Activated CD8-positive, alpha-beta T cell treated with anti-CD3 and anti-CD28 coated beads for 36 hours (primary cell): ENCODE measurements around the gene ZNF614. TPM values are rescaled to one million over a fixed set of nuclear protein-coding genes. Genes with fewer than 3 reads are reported as not detected.

Experiments
- ATAC-seq: fragments of 200-7000 bp; cut with Tn5 transposase; one replicate; pipeline ENCODE4 v1.10.0; 2021; ENCODE audit warnings: mild to moderate bottlenecking, moderate library complexity
- CTCF ChIA-PET: fragments of 350-600 bp; sonication (Branson Sonifier 250); formaldehyde crosslinking; loops from one replicate; lab custom pipeline; 2021; ENCODE audit warnings: antibody characterized with exemption; lab: Charles Lee
- POLR2A ChIA-PET: fragments of 350-600 bp; sonication (Branson Sonifier 250); formaldehyde crosslinking; loops from one replicate; lab custom pipeline; 2021; ENCODE audit warnings: antibody characterized with exemption; lab: Charles Lee
- DNase-seq: peaks from one replicate; pipeline ENCODE4 v3.0.0-alpha.2; 2020
- H3K27ac Mint-ChIP-seq: one replicate; pipeline ENCODE4 v1.8.0; 2021; ENCODE audit warnings: mild to moderate bottlenecking, mixed read lengths
- H3K27me3 Mint-ChIP-seq: one replicate; pipeline ENCODE4 v1.8.0; 2021; ENCODE audit warnings: mixed read lengths
- H3K36me3 Mint-ChIP-seq: one replicate; pipeline ENCODE4 v1.8.0; 2021; ENCODE audit warnings: low read depth, mixed read lengths
- H3K4me1 Mint-ChIP-seq: one replicate; pipeline ENCODE4 v1.8.0; 2021; ENCODE audit warnings: low read depth, mixed read lengths
- H3K4me3 Mint-ChIP-seq: one replicate; pipeline ENCODE4 v1.8.0; 2021; ENCODE audit warnings: mild to moderate bottlenecking, moderate library complexity, mixed read lengths
- H3K9me3 Mint-ChIP-seq: one replicate; pipeline ENCODE4 v1.8.0; 2021; ENCODE audit warnings: mixed read lengths
- intact Hi-C: fragments of 100-400 bp; cut with micrococcal nuclease; formaldehyde crosslinking; loops from one replicate; pipeline ENCODE4 v1.10.0; 2022
- total RNA-seq, 2 experiments: library from RNA; stranded (reverse); gene quantifications; one replicate each; pipeline ENCODE4 v1.2.3, GENCODE V29; 2021
- TF ChIP-seq, protein P1 (sequence below): fragments of 200-600 bp; IDR thresholded peaks from one replicate; pipeline ENCODE4 v1.8.0; 2022; ENCODE audit warnings: antibody characterized with exemption, mild to moderate bottlenecking

ZNF614 gene
- total RNA-seq, 2 experiments from 2014 or later, result 11.9 to 13.3 TPM

DNA sequence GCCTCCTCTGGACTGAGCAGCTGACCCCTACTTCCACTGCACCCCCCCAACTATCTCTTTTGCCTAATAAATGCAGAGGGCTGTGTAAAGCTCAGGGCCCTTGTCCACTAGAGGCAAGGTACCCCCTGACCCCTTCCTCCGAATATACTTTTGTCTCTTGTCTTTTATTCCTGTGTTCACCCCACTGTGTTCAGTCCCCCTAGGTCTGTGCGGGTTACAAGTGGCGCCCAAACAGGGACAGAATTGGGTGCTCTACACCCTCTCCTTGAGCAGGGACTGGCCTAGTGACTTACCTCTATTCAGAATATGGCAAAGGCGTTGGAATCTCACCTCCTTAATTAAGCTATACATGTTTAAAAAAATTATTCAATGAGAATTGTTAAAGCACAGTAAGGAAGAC is 56.6 kb downstream of the ZNF614 start:
- Mint-ChIP-seq H3K4me1 (no peaks in the 10 kb centered on the region), H3K27ac (no peak overlapping the region), H3K4me3 (no peak overlapping the region), H3K9me3 (peaks cover 55% of the 10 kb centered on the region), H3K27me3 (no peaks in the 10 kb centered on the region), H3K36me3 (peaks cover 86% of the 10 kb centered on the region)
- peak; percentile 15 for DNase-seq
- TF ChIP-seq, protein P1, sequence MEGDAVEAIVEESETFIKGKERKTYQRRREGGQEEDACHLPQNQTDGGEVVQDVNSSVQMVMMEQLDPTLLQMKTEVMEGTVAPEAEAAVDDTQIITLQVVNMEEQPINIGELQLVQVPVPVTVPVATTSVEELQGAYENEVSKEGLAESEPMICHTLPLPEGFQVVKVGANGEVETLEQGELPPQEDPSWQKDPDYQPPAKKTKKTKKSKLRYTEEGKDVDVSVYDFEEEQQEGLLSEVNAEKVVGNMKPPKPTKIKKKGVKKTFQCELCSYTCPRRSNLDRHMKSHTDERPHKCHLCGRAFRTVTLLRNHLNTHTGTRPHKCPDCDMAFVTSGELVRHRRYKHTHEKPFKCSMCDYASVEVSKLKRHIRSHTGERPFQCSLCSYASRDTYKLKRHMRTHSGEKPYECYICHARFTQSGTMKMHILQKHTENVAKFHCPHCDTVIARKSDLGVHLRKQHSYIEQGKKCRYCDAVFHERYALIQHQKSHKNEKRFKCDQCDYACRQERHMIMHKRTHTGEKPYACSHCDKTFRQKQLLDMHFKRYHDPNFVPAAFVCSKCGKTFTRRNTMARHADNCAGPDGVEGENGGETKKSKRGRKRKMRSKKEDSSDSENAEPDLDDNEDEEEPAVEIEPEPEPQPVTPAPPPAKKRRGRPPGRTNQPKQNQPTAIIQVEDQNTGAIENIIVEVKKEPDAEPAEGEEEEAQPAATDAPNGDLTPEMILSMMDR, result no peak
- intact Hi-C loops, result no loop called here
- ChIA-PET CTCF (no interaction called here), POLR2A (no interaction called here)
- no peak for ATAC-seq

DNA sequence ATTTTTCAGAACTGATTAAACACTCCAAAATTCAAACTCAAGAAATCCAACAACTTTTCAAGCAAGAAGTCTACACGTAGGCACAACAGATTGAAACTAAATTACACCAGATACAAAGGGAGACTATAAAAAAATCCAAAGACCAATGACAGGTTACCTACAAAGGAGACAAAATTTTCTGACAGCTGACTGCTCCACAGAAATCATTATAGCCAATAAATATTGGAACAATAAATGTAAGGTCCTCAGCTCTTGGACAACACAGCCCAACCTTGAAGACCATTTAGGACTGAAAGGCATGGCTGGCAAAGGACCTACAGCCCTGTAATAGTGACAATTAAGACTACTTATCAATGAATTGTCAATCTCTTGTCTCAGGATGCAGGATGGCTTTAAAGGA is 57.5 kb downstream of the ZNF614 start:
- H3K27me3 Mint-ChIP-seq, result no peaks in the 10 kb centered on the region
- ChIA-PET CTCF (no interaction called here), POLR2A (no interaction called here)
- no peak overlapping the region for H3K27ac Mint-ChIP-seq
- no peak for ATAC-seq
- DNase-seq, result no peak
- TF ChIP-seq, protein P1, result no peak
- no peaks in the 10 kb centered on the region for H3K4me1 Mint-ChIP-seq
- H3K36me3 Mint-ChIP-seq, result peaks cover 89% of the 10 kb centered on the region
- H3K9me3 Mint-ChIP-seq, result peaks cover 52% of the 10 kb centered on the region
- intact Hi-C loops, result no loop called here
- no peak overlapping the region for H3K4me3 Mint-ChIP-seq

DNA sequence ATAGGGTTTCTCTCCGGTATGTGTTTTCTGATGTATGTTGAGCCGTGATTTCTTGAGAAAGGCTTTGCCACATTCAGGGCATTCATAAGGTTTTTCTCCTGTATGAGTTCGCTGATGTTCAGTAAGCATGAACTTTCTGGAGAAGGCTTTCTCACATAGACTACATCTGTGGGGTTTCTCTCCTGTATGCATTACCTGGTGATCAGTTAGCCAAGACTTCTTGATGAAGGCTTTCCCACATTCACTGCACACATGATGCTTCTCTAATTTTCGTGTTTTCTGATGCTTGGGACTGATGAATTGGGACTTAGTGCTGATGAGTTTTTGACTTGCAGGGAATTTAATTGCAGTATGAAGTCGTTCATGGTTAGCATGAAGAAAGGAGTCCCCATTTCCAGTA is 62.6 kb downstream of the ZNF614 start:
- no peaks in the 10 kb centered on the region for H3K4me1 Mint-ChIP-seq
- no peak overlapping the region for H3K4me3 Mint-ChIP-seq
- DNase-seq, result no peak
- H3K36me3 Mint-ChIP-seq, result peaks cover 82% of the 10 kb centered on the region
- CTCF ChIA-PET, result no interaction called here
- ATAC-seq, result no peak
- H3K27ac Mint-ChIP-seq, result no peak overlapping the region
- no peaks in the 10 kb centered on the region for H3K27me3 Mint-ChIP-seq
- H3K9me3 Mint-ChIP-seq, result peaks cover 62% of the 10 kb centered on the region
- TF ChIP-seq, protein P1, result no peak
- intact Hi-C loops, result no loop called here
- POLR2A ChIA-PET, result interaction anchor here (1.8 kb wide), 1 partner anchor 14 kb away, joined by 5 read pairs; no protein-coding TSS in a partner anchor

Other genes with a start within 250 kb of the ZNF614 start
- not detected for gene FPR3, start 233.2 kb downstream of the ZNF614 start, total RNA-seq
- 1 to 10 TPM; 5.0 to 5.7 TPM for gene ZNF577, start 140.4 kb downstream of the ZNF614 start, total RNA-seq
- gene ZNF649, start 123.4 kb downstream of the ZNF614 start, total RNA-seq, result 10 to 100 TPM in 1 of 2 experiments, 1 to 10 TPM in 1; 8.6 to 10.7 TPM
- gene ZNF613, start 100.9 kb downstream of the ZNF614 start, total RNA-seq, result 1 to 10 TPM; 3.2 to 3.5 TPM
- gene ZNF350, start 41.5 kb downstream of the ZNF614 start, total RNA-seq, result 1 to 10 TPM; 7.5 to 7.6 TPM
- gene ZNF615, start 20.2 kb downstream of the ZNF614 start, total RNA-seq, result 1 to 10 TPM; 8.3 to 9.0 TPM
- 10 to 100 TPM; 15.8 to 16.3 TPM for gene ZNF432, start 20.5 kb upstream of the ZNF614 start, total RNA-seq
- gene ZNF841, start 67.4 kb upstream of the ZNF614 start, total RNA-seq, result 10 to 100 TPM; 19.2 to 22.7 TPM
- gene ZNF616, start 111.6 kb upstream of the ZNF614 start, total RNA-seq, result 10 to 100 TPM; 11.2 to 11.7 TPM
- 10 to 100 TPM; 10.3 to 12.6 TPM for gene ZNF836, start 143.2 kb upstream of the ZNF614 start, total RNA-seq
- gene PPP2R1A, start 161.7 kb upstream of the ZNF614 start, total RNA-seq, result 100 to 1,000 TPM; 236 to 237 TPM
- 10 to 100 TPM; 30.7 to 32.9 TPM for gene ZNF766, start 241.2 kb upstream of the ZNF614 start, total RNA-seq